ENCODE data around the gene ACER1.

Gene ACER1

GRCh38 chr19:6264803-6265202 is 68.6 kb downstream of the ACER1 start:
- FAIRE-seq, result no peak

- FAIRE-seq, result no peak
Measured at GRCh38 chr19:6263735-6264444, 69.5 kb downstream of the ACER1 start.

GRCh38 chr19:6263306-6263705 is 70.1 kb downstream of the ACER1 start:
- FAIRE-seq, result no peak

GRCh38 chr19:6262519-6262918 is 70.9 kb downstream of the ACER1 start:
- no peak for FAIRE-seq

- no peak for FAIRE-seq
Measured at GRCh38 chr19:6261883-6262282, 71.5 kb downstream of the ACER1 start.

- FAIRE-seq, result no peak
Measured at GRCh38 chr19:6260912-6261650, 72.3 kb downstream of the ACER1 start.

- FAIRE-seq, result no peak
Measured at GRCh38 chr19:6260376-6260775, 73.0 kb downstream of the ACER1 start.

GRCh38 chr19:6259312-6259861 is 74.0 kb downstream of the ACER1 start:
- FAIRE-seq, result no peak

GRCh38 chr19:6258812-6259311 is 74.5 kb downstream of the ACER1 start:
- FAIRE-seq, result no peak

Data from A204.1 (cell line).